Thymus (tissue), 11 donors: ENCODE results near the gene NUP50. TPM values are rescaled to one million over a fixed set of nuclear protein-coding genes. Genes with fewer than 3 reads are reported as not detected.

Experiments used
- DNase-seq, 9 donors: peaks; one replicate each; pipeline ENCODE4 v3.0.0-alpha.2; 2013; ENCODE audit warnings: low spot score in 9 of 9, low read depth in 6 of 9, missing footprints in 1 of 9
- H3K27ac ChIP-seq, 2 donors: one replicate each; pipeline ENCODE4 v1.5.1; 2013; ENCODE audit warnings: control low read depth in 1 of 2, low read depth in 1 of 2, low read length in 1 of 2, mild to moderate bottlenecking in 1 of 2, moderate library complexity in 1 of 2
- H3K27me3 ChIP-seq, 2 donors: one replicate each; pipeline ENCODE4 v1.5.1; 2013; ENCODE audit warnings: low read length in 1 of 2; ENCODE audit not compliant: control insufficient read depth in 2 of 2, insufficient read depth in 1 of 2
- H3K36me3 ChIP-seq, 2 donors: one replicate each; pipeline ENCODE4 v1.5.1; 2013; ENCODE audit warnings: low read length in 1 of 2, mild to moderate bottlenecking in 1 of 2, moderate library complexity in 1 of 2; ENCODE audit not compliant: control insufficient read depth in 2 of 2, insufficient read depth in 2 of 2
- H3K4me1 ChIP-seq, 2 donors: one replicate each; pipeline ENCODE4 v1.5.1; 2013; ENCODE audit warnings: low read length in 2 of 2; ENCODE audit not compliant: control insufficient read depth in 2 of 2, insufficient read depth in 2 of 2
- H3K4me3 ChIP-seq, 2 donors: one replicate each; pipeline ENCODE4 v1.5.1; 2013; ENCODE audit warnings: low read length in 2 of 2, control low read depth in 1 of 2, mild to moderate bottlenecking in 1 of 2
- H3K9me3 ChIP-seq, 2 donors: one replicate each; pipeline ENCODE4 v1.5.1; 2013; ENCODE audit warnings: low read length in 1 of 2, mild to moderate bottlenecking in 1 of 2; ENCODE audit not compliant: control insufficient read depth in 2 of 2, insufficient read depth in 1 of 2
- WGBS: extraction: QIAGEN DNeasy Blood & Tissue Kit; methylation state at CpG from one replicate; pipeline ENCODE4 v1.1.7; 2013; 5-methylcytosine and 5-hydroxymethylcytosine counted together
- polyA plus RNA-seq: library from polyadenylated mRNA; stranded (reverse); fragments of 200-250 nt; gene quantifications from one replicate; pipeline ENCODE4 v1.2.3, GENCODE V29; 2013
- total RNA-seq: library from RNA; stranded (reverse); fragments of 120-200 nt; gene quantifications from one replicate; pipeline ENCODE4 v1.2.4, GENCODE V29; 2013
- donor health status: healthy.

Gene NUP50
- total and polyA plus RNA-seq, 2 donors, result 40.6 to 70.1 TPM

DNA sequence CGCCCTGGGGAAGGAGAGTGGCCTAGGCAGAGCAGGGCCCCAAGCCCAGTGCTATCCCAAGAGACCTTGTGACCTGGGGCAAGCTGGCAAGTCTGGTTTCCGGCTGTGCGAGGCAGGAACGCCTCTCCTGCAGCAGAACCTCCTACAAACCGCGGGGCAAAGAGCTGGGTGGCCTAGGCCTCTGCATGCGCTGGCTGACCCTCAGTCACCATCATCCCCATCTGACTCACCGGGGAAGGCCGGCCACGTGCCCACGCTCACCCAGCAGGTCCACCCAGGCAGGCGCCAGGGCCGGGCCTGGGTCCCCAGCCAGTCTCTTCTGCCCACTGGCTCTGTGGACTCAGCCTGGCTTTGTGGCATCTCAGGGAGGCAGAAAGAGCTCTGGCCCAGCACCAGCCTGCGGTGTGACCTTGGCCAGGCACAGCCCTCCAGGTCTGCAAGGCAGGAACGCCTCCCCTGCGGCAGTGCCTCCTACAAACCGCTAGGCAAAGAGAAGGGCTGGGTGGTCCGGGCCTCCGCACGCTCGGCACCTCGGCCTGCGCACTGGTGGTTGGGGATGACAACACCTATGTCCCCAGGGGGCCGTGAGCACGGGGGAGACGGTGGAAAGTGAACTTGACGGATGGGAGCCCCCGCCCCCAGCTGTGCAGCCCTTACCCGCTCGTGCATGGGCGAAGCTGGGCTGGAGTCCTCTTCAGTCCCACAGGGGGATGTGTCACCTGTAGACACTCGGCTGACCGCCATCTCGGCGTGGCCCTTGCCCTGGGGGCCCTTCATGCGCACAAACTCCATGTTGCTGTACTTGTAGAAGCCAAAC, 38.8 kb downstream of the NUP50 start:
- no peak for DNase-seq
- WGBS, result 97% methylated on average over 36 of the region's 36 CpGs

DNA sequence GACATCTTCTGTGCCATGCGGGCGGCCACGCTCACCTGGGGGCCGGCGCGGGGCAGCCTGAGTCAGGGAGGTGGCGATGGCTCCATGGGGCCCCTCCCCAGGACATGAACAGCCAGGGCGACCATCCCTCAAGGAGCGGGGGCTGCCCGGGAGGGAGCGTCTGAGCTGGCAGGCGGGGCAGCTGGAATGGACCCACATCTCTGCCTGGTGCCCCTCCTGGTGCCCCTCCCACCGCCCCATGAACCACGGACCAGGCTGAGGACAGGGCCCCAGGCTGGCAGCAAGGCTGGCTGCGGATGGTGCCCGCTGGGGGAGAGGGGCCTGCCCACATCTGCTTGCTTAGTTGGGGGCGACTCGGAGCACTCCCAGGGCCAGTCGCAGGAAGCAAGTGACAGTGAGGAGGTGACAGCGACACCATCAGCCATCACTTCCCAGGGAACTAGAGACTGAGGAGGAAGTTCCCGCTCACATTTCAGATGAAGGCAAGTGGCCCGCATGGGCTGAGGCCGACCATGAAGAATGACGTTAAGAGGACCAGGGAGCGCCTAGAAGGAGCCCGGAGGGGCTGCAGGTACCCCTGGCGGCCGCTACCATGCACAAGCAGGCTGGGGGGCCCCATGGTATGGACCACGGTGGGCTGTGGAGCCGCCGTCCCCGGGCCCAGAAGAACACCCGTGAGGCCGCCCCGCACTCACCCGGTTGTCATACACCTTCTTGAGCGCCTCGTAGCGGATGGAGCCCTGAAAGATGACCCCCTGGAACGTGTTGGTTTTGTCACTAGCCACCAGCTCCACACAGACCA, 39.6 kb downstream of the NUP50 start:
- Histone ChIP-seq H3K4me1 (peaks cover 0 to 4% of the 10 kb centered on the region in 2 donors), H3K27me3 (no peaks in the 10 kb centered on the region), H3K27ac (no peak overlapping the region), H3K4me3 (no peak overlapping the region), H3K36me3 (peaks cover 26 to 60% of the 10 kb centered on the region in 2 donors), H3K9me3 (no peaks in the 10 kb centered on the region)
- no peak for DNase-seq
- 98% methylated on average over 40 of the region's 40 CpGs for WGBS

More for the DNA sequence above, 38.8 kb downstream of the NUP50 start:
- Histone ChIP-seq H3K27ac (no peak overlapping the region), H3K36me3 (peaks cover 29 to 62% of the 10 kb centered on the region in 2 donors), H3K4me3 (no peak overlapping the region), H3K9me3 (no peaks in the 10 kb centered on the region), H3K4me1 (peaks cover 0 to 4% of the 10 kb centered on the region in 2 donors), H3K27me3 (no peaks in the 10 kb centered on the region)

DNA sequence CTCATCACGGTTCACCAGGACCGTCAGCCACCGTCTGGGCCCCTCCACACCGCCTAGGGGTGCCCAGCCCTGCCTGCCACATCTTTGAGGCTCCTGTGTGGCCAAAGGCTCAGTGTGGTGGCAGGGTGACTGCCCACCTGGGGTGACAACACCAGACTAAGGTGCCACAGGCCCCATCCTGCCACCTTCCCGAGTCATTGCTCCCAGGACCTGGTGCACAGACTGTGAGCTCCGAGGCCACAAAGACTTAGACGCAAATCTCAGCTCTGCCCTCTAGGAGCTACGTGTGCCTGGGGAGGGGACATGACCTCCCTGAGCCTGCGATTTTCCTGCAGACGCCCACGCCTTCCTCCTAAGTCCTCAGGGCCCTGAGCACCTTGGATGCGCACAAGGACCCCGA, 40.5 kb downstream of the NUP50 start:
- no peaks in the 10 kb centered on the region for H3K27me3 ChIP-seq
- H3K9me3 ChIP-seq, result no peaks in the 10 kb centered on the region
- no peak overlapping the region for H3K4me3 ChIP-seq
- no peak overlapping the region for H3K27ac ChIP-seq
- peaks cover 0 to 10% of the 10 kb centered on the region in 2 donors for H3K4me1 ChIP-seq
- DNase-seq, result no peak
- H3K36me3 ChIP-seq, result peaks cover 19 to 53% of the 10 kb centered on the region in 2 donors
- WGBS, result 97% methylated on average over 13 of the region's 13 CpGs

DNA sequence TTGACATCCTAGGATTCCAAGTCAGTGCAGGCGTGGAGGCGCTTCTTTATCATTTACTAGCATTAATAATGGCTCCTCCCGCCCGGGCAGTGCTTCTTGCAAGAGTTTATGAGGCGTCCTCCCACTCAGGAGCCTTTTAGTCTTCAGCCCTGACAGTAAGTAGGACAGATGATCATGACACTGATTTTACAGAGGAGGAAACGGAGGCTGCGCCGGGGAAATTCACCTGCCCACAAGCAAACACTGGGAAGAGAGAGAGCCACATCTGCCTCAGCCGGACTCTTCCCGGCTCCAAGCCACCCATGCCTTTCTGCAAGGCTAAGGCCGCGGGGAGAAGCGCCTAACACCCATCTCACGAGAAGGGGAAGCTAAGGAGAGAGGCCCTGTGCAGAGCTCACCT, 41.1 kb downstream of the NUP50 start:
- Histone ChIP-seq H3K4me3 (no peak overlapping the region), H3K27ac (no peak overlapping the region), H3K9me3 (no peaks in the 10 kb centered on the region), H3K36me3 (peaks cover 15 to 47% of the 10 kb centered on the region in 2 donors), H3K27me3 (no peaks in the 10 kb centered on the region), H3K4me1 (peaks cover 0 to 10% of the 10 kb centered on the region in 2 donors)
- no peak for DNase-seq
- WGBS, result 97% methylated on average over 14 of the region's 14 CpGs

DNA sequence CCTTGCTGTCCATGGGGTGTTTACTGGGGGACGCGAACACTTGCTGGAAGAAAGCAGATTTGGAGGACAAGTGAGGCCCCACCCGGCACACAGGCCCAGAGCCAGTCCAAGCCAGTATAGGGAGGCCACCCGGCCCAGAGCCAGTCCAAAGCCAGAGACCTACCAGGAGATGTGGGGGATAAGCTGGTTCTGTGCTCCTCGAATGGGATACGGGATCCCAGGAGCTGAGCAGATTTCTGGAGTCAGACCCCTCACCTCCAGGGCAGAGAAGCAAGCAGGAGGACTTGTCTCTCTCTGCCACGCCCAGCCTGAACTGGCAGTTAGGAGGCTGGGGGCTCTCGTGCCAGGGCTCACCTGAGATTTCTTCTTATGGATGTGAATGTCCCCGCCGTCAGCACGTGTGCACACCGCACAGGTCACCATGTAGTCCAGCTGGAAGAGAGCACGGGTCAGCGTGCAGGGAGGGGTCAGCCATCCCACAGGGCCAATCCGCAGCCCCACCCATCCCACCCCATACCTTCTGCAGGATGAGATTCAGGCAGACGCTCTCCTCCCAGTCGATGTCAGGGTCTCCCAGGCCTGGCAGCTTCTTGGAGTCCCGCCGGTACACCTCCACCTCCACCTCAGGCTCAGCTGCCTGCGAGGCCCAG, 41.7 kb downstream of the NUP50 start:
- no peak for DNase-seq
- Histone ChIP-seq H3K27ac (no peak overlapping the region), H3K27me3 (no peaks in the 10 kb centered on the region), H3K9me3 (no peaks in the 10 kb centered on the region), H3K36me3 (peaks cover 12 to 44% of the 10 kb centered on the region in 2 donors), H3K4me1 (peaks cover 0 to 10% of the 10 kb centered on the region in 2 donors), H3K4me3 (no peak overlapping the region)
- WGBS, result 96% methylated on average over 20 of the region's 20 CpGs

DNA sequence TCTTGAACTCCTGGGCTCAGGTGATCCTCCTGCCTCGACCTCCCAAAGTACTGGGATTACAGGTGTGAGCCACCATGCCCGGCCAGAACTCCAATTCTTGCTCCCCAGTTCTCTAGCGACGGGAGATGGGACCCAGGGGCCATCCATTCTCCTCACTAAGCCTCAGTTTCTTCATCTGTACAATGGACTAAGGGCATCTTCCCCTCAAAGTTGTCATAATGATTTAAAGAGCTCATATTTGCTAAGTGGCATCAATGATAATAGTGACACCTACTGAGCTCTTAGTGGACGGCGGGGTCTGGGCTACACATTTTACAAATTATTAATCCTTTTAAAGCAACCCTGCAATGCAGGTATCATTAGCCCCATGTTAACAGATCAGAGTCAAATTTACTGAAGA, 42.5 kb downstream of the NUP50 start:
- H3K4me1 ChIP-seq, result peaks cover 0 to 9% of the 10 kb centered on the region in 2 donors
- no peaks in the 10 kb centered on the region for H3K9me3 ChIP-seq
- no peak overlapping the region for H3K4me3 ChIP-seq
- H3K27me3 ChIP-seq, result no peaks in the 10 kb centered on the region
- H3K36me3 ChIP-seq, result peaks cover 18 to 51% of the 10 kb centered on the region in 2 donors
- DNase-seq, result no peak
- H3K27ac ChIP-seq, result no peak overlapping the region
- 88% methylated on average over 6 of the region's 6 CpGs for WGBS

DNA sequence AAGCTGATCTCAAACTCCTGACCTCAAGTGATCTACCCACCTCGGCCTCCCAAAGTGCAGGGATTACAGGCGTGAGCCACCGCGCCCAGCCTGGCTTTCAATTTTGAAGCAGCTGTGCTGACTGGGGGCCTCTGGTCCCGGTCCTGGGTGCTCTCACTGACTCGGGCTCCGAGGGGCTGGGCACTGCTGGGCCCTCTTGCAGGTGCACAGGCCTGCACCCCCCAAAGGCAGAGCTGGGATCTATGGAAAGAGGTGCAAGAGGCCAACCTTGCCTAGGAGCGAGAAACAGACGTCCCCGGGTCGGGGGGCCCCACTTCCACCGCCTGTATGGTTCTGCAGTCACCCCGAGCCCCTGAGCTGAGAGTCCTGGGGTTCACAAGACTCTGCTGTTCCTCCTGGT, 43.8 kb downstream of the NUP50 start:
- H3K27me3 ChIP-seq, result no peaks in the 10 kb centered on the region
- no peak overlapping the region for H3K27ac ChIP-seq
- no peaks in the 10 kb centered on the region for H3K9me3 ChIP-seq
- peaks cover 0 to 12% of the 10 kb centered on the region in 2 donors for H3K4me1 ChIP-seq
- peaks cover 16 to 45% of the 10 kb centered on the region in 2 donors for H3K36me3 ChIP-seq
- 98% methylated on average over 13 of the region's 13 CpGs for WGBS
- no peak for DNase-seq
- no peak overlapping the region for H3K4me3 ChIP-seq

DNA sequence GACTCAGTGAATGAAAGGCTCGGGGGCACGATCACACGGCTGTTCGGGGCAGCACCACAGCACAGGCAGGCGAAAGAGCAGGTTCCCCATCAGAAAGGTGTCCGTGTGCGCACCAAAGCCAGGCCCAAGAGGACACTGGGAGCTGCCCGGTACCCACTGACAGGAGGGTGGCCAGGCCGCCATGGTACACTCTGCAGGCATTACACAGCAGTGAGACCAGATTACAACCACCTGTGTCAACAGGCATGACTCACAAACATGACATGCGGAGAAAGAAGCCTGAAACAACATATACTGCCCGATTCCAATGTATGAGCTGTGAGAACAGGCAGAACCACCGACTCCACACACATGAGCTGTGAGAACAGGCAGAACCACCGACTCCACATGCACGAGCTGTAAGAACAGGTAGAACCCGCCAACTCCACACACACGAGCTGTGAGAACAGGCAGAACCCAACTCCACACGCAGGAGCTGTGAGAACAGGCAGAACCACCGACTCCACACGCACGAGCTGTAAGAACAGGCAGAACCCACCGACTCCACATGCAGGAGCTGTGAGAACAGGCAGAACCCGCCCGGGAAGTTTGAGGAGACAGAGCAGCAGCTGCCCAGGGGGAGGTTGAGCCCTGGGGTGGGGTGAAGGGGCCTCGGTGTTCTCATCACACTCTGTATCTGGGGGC, 44.4 kb downstream of the NUP50 start:
- peaks cover 0 to 14% of the 10 kb centered on the region in 2 donors for H3K4me1 ChIP-seq

More for the DNA sequence above, 44.4 kb downstream of the NUP50 start:
- WGBS, result 85% methylated on average over 24 of the region's 24 CpGs
- Histone ChIP-seq H3K4me3 (no peak overlapping the region), H3K36me3 (peaks cover 11 to 39% of the 10 kb centered on the region in 2 donors), H3K27ac (no peak overlapping the region), H3K27me3 (no peaks in the 10 kb centered on the region), H3K9me3 (no peaks in the 10 kb centered on the region)
- peak in 2 of 9 donors; percentile 14 to 21 for DNase-seq
